Measurements from ENCODE around the gene DUSP14.

GRCh38 chr17:37541880-37542660 is 52.4 kb downstream of the DUSP14 start:
- no peak for TF ChIP-seq MAFK (IDR thresholded peaks at IDR 0.05; ENCODE audit: low read depth, low read length)
- TF ChIP-seq POLR2AphosphoS5 (IDR thresholded peaks at IDR 0.05; ENCODE audit: low read depth, low read length), result no peak
